ENCODE measurements around the gene TSR1. TPM values are rescaled to one million over a fixed set of nuclear protein-coding genes. Genes with fewer than 3 reads are reported as not detected.
A peak's percentile ranks its signal among the peaks of the same experiment; 100 is the strongest.

The TSR1 gene
- polyA plus RNA-seq, 5 donors, result 29.8 to 39.1 (median 36.0) TPM

GRCh38 chr17:2289878-2290478, 46.3 kb downstream of the TSR1 start:
- no peak for DNase-seq

- no peak for DNase-seq
Observed at GRCh38 chr17:2283302-2283701, 53.0 kb downstream of the TSR1 start.

- peak; percentile 51 for DNase-seq
Observed at GRCh38 chr17:2282297-2282873, 53.9 kb downstream of the TSR1 start.

- DNase-seq, result no peak
Observed at GRCh38 chr17:2279707-2280106, 56.5 kb downstream of the TSR1 start.

- DNase-seq, result no peak
Observed at GRCh38 chr17:2277429-2278170, 58.7 kb downstream of the TSR1 start.

GRCh38 chr17:2275722-2276121, 60.5 kb downstream of the TSR1 start:
- DNase-seq, result no peak

GRCh38 chr17:2274414-2274813, 61.8 kb downstream of the TSR1 start:
- no peak for DNase-seq

Other genes starting within 250 kb of the TSR1 start
- 10 to 100 TPM; 30.9 to 42.6 (median 35.7) TPM for gene SMG6, start 32.7 kb downstream of the TSR1 start, polyA plus RNA-seq (ENCODE audit: insufficient read depth in 1 of 5, insufficient read length in 5 of 5, low replicate concordance in 1 of 5)
- 10 to 100 TPM; 21.0 to 25.7 (median 24.7) TPM for gene SRR, start 32.5 kb downstream of the TSR1 start, polyA plus RNA-seq (ENCODE audit: insufficient read depth in 1 of 5, insufficient read length in 5 of 5, low replicate concordance in 1 of 5)
- gene SGSM2, start 1.0 kb upstream of the TSR1 start, polyA plus RNA-seq (ENCODE audit: insufficient read depth in 1 of 5, insufficient read length in 5 of 5, low replicate concordance in 1 of 5), result 100 to 1,000 TPM in 1 of 5 donors, 10 to 100 TPM in 4; 68.8 to 103 (median 86.9) TPM
- 10 to 100 TPM; 10.2 to 20.2 (median 12.5) TPM for gene MNT, start 64.6 kb upstream of the TSR1 start, polyA plus RNA-seq (ENCODE audit: insufficient read depth in 1 of 5, insufficient read length in 5 of 5, low replicate concordance in 1 of 5)
- 10 to 100 TPM; 36.2 to 44.9 (median 38.7) TPM for gene METTL16, start 175.4 kb upstream of the TSR1 start, polyA plus RNA-seq (ENCODE audit: insufficient read depth in 1 of 5, insufficient read length in 5 of 5, low replicate concordance in 1 of 5)

All from right lung (tissue), 5 donors.